NCI-H1694 (cell line): ENCODE measurements around the gene POLR1F.

ENCODE experiments used
- DNase-seq: peaks from one replicate; lab custom pipeline; 2025; lab: John Stamatoyannopoulos, UW

The POLR1F gene

DNA sequence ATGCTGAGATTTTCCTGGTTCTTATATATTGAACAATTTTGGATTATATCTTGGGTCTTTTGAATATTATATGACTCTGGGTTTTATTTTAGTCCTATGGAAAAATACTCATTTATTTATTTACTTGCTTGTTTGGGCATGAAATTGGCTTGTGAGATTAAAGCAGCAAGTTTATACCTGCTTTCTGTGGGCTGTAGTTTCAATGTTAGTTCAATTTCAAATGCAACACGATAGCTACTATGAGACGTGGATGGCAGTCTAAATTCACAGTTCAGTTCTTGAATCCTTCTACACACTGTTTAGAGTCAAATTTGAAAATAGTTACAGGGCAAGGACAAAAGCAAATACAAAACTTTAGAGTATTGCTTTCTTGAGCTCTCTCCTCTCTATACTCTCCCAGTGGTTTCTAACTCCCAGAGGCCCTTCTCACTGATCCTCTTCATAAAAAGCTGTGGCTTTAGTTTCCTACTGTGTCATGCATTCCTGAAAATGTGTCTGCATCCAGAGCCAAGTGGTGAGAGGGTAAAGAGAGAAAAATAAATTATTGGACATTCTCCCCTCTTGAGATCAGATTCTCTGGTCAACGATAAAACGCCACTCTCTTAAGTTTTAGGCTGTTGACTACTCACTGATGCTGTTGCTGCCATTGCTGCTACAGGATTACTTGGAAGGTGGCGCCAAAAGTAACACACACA lies 34.4 kb downstream of the POLR1F start:
- no peak for DNase-seq

DNA sequence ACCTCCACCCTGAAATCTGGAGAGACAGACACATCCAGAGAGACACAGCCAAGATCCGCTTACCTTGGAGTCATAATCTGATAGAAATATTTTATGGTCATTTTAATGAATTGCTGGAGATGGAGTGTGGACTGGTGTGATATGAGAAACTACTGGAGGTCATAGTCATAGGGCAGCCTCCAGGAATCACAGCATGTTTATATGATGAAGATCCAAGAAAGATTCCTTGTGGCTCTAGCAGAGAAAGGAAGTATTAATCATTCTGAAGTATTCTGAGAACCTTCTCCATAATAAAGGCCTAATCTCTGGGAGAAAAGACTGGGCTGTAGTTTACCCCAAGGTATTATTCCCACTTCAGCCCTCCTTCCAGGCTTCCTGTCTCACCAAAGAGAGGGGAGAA lies 38.0 kb downstream of the POLR1F start:
- no peak for DNase-seq

DNA sequence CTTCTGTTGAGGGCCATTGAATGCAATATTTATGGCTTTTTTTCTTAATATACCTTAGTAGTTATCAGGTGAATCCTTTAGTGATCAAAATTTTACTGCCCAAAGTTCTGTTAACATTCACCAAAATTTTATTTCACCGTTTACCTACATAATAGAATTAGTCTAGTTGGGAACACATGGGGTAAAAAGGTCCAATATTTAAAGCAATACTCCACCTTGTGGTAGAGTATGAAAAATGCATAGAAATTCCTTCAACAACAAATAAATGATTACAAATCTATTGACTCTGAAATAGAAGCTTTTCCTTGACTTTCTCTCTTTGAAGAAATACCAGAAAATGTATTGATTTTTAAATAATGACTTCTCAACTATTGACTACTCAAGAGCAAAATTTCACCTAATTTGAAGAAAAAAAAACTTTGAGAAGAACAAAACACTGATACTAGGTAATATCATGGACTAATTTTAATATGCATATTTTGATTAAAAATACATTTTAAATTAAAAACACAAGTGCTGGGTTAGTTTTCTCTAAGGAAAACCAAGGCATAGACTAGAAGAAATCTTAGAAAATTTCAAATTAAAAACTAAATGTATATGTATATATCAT lies 43.3 kb downstream of the POLR1F start:
- peak; percentile 11 for DNase-seq

DNA sequence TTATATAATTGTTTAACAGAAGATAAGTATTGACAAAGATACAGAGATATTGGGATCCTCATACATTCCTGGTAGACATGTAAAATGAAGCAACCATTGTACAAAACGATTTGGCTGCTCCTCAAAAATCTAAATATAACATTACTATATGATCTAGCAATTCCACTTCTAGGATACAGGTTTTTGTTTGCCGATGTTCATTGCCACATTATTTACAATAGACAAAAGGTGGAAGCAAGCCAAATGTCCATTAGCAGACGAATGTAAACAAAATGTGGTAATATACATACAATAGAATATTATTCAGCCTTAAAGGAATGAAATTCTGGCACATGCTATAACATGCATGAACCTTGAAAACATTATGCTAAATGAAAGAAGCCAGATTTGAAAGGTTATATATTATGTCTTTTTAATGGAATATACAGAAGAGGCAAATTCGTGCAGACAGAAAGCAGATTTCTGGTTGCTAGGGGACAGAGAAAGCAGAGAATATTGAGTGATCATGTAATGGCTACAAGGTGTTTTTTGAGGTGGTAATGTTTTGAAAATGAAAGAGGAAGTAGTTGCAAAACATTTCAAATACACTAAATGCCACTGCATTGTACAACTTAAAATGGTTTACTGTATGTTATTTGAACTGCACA lies 44.9 kb downstream of the POLR1F start:
- DNase-seq, result no peak

DNA sequence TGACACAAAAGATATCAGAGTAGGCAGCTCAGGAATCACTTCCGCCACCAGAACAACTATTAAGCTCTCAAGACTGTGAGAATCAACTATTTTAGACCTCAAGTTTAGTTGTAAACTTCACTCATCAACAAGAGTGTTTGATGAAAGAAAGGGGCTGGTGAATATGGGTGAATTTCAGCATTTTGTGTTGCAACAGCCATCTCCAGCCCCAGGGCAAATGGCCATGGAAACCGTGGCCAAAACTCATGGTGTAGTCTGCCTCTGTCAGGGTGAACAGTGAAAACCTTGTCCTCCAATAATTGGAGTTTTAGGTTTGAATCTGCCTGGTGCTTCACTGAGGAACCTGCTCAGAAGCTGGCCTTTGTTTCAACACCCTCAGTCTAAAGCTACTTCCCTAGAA lies 60.0 kb downstream of the POLR1F start:
- DNase-seq, result no peak
